Measurements from ENCODE around the gene RAN. TPM values are rescaled to one million over a fixed set of nuclear protein-coding genes. Genes with fewer than 3 reads are reported as not detected.

Gene RAN
- total and polyA plus RNA-seq, 7 donors = 302 to 1,341 (median 369) TPM

DNA sequence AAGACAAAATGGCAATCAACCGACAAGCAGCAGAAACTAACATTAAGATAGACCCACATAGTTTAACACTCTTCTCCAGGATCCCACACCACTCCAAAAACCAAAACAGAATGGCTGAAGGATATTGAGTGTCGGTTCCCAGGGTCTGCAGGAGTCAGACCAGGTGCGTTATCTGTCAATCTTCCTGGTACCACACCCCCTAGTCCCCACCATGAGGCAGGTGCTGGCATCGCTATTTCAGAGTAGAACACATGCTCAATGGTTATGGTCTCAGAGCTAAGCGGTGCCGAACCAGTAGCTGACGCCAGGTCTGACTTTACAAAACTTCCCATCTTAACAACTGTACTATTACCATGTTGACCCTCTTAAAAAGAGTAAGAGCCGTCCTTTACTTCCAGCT, 43.0 kb upstream of the RAN start:
- H3K4me3 ChIP-seq = no peak overlapping the region
- TF ChIP-seq, protein P1, sequence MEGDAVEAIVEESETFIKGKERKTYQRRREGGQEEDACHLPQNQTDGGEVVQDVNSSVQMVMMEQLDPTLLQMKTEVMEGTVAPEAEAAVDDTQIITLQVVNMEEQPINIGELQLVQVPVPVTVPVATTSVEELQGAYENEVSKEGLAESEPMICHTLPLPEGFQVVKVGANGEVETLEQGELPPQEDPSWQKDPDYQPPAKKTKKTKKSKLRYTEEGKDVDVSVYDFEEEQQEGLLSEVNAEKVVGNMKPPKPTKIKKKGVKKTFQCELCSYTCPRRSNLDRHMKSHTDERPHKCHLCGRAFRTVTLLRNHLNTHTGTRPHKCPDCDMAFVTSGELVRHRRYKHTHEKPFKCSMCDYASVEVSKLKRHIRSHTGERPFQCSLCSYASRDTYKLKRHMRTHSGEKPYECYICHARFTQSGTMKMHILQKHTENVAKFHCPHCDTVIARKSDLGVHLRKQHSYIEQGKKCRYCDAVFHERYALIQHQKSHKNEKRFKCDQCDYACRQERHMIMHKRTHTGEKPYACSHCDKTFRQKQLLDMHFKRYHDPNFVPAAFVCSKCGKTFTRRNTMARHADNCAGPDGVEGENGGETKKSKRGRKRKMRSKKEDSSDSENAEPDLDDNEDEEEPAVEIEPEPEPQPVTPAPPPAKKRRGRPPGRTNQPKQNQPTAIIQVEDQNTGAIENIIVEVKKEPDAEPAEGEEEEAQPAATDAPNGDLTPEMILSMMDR (IDR thresholded peaks at IDR 0.05) = no peak
- WGBS, 3 donors = 83 to 89% (median 84%) methylated on average over 8 of the region's 8 CpGs
- H3K36me3 ChIP-seq (ENCODE audit: insufficient read depth in 1 of 2, low read depth in 1 of 2) = no peaks in the 10 kb centered on the region
- DNase-seq (no peak), ATAC-seq (no peak)
- no peak overlapping the region for H3K27ac ChIP-seq
- no peaks in the 10 kb centered on the region for H3K4me1 ChIP-seq
- H3K9me3 ChIP-seq = no peaks in the 10 kb centered on the region
- intact Hi-C loops (cut with DNase I) = no loop called here
- H3K27me3 ChIP-seq (ENCODE audit: insufficient read depth in 3 of 3, low read length in 2 of 3) = no peaks in the 10 kb centered on the region

DNA sequence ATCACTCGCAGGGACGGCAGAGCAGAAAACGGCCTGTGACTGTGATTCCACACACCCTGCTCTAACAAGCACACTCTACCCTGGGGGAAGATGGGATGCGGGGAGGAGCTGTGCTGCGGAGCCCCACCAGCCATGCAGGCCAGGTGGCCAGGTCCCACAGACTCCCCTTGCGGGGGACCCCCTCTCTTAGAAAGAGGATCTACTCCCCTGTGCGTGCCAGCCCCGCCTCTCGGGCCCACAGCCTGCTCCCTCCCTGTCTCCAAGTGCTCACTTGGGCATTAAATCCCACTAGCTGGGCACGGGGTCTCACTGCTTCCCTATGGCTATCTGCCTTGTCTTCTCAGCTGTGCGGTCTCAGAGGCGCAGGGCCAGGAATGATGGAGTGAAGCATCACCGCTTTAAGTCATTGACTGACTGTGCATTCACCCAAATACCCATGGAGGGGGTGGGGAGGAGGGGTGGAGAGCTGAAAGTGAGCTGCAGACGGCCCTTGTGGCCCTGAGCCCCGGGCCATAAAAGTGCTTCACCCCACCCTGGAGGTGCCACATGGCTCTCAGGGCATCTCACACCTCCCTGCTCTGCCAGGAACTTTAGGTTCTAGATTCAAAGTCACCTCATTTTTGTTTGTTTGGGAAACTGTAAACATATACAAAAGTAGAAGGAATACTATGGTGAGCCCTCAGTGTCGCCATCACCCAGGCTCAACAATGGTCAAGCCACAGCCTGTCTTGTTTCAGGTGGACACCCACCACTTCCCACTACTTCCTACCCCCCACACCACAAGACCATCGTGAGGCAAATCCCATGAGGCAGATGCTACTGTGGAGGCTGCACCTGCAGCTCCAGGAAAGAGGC, 42.2 kb upstream of the RAN start:
- Histone ChIP-seq H3K27me3 (ENCODE audit: insufficient read depth in 3 of 3, low read length in 2 of 3) (no peaks in the 10 kb centered on the region), H3K9me3 (no peaks in the 10 kb centered on the region), H3K36me3 (ENCODE audit: insufficient read depth in 1 of 2, low read depth in 1 of 2) (no peaks in the 10 kb centered on the region), H3K4me3 (no peak overlapping the region), H3K4me1 (no peaks in the 10 kb centered on the region), H3K27ac (no peak overlapping the region)
- ATAC-seq (no peak), DNase-seq (no peak)
- TF ChIP-seq, protein P1 (IDR thresholded peaks at IDR 0.05) = no peak
- WGBS, 3 donors = 55 to 70% (median 61%) methylated on average over 17 of the region's 17 CpGs
- intact Hi-C loops (cut with DNase I) = no loop called here

DNA sequence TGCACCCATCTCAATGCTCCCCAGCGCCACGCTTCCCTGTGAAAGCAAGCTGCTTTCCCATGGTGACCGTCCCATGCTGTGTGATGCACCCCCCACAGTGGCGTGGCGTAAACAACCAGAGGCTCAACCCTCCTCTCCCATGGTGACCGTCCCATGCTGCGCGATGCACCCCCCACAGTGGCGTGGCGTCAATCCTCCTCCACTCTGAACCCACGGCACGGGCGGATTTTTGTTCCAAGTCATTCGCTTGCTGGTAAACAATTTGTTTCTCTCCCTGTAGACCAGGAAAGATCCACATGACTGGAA, 41.7 kb upstream of the RAN start:
- WGBS, 3 donors = 84 to 93% (median 86%) methylated on average over 14 of the region's 14 CpGs
- Histone ChIP-seq H3K4me1 (no peaks in the 10 kb centered on the region), H3K27ac (no peak overlapping the region), H3K36me3 (ENCODE audit: insufficient read depth in 1 of 2, low read depth in 1 of 2) (no peaks in the 10 kb centered on the region), H3K27me3 (ENCODE audit: insufficient read depth in 3 of 3, low read length in 2 of 3) (no peaks in the 10 kb centered on the region), H3K4me3 (no peak overlapping the region), H3K9me3 (no peaks in the 10 kb centered on the region)
- ATAC-seq (no peak), DNase-seq (no peak)
- intact Hi-C loops (cut with DNase I) = no loop called here
- TF ChIP-seq, protein P1 (IDR thresholded peaks at IDR 0.05) = no peak

DNA sequence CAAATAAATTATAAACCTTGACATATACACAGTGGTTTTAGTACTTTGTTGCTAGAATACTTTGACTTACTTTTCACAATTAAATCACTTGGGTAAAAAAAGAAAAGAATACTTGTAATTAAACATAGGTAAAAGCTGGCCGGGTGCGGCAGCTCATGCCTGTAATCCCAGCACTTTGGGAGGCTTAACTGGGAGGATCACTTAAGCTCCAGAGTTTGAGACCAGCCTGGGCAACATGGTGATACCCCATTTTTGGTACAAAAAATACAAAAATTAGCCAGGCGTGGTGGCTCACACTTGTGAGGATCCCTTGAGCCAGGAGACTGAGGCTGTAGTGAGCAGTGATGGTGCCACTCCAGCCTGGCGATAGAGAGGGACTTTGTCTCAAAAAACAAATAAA, 40.6 kb upstream of the RAN start:
- no peak for DNase-seq
- H3K4me3 ChIP-seq = no peak overlapping the region
- no peak for ATAC-seq
- no peaks in the 10 kb centered on the region for H3K9me3 ChIP-seq
- TF ChIP-seq, protein P1 (IDR thresholded peaks at IDR 0.05) = no peak
- no peaks in the 10 kb centered on the region for H3K27me3 ChIP-seq (ENCODE audit: insufficient read depth in 3 of 3, low read length in 2 of 3)
- intact Hi-C loops (cut with DNase I) = no loop called here
- H3K36me3 ChIP-seq (ENCODE audit: insufficient read depth in 1 of 2, low read depth in 1 of 2) = no peaks in the 10 kb centered on the region
- no peaks in the 10 kb centered on the region for H3K4me1 ChIP-seq
- no peak overlapping the region for H3K27ac ChIP-seq
- 81 to 97% (median 92%) methylated on average over 4 of the region's 4 CpGs for WGBS, 3 donors
